ENCODE measurements around the gene CLIC5. TPM values are rescaled to one million over a fixed set of nuclear protein-coding genes. Genes with fewer than 3 reads are reported as not detected.

The CLIC5 gene
- total RNA-seq, 1 donor from 2014 or later = 10.9 TPM

DNA sequence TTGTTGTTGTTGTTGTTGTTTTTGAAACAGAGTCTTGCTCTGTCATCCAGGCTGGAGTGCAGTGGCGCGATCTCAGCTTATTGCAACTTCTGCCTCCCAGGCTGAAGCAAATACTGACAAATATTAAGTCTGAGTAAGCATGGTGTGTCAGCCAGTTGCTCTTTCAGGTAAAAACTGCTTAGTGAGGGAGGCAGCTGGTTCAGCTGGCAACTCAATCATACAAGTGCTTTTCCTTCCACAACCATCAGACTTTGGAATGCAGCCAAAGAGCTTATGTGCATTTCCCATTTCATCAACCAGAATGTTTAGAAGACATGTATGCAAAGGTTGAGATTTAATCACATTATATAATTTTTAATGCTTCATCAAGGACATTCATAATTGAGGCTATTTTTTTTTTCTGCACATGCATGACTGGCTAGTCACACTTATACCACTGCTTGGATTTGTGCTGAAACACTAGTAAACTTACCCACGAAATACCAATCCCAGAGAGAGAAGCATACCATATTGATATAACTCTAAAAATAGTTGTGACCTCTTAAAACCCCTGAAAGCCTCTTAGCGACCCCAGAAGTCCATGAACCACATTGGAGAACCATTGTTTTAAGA is 56.0 kb downstream of the CLIC5 start:
- DNase-seq (ENCODE audit: low spot score) = no peak
- H3K27ac Mint-ChIP-seq (ENCODE audit: unreplicated experiment) = no peak overlapping the region
- H3K4me1 Mint-ChIP-seq (ENCODE audit: unreplicated experiment) = peaks cover 5% of the 10 kb centered on the region
- H3K4me3 Mint-ChIP-seq (ENCODE audit: unreplicated experiment) = no peak overlapping the region
- H3K36me3 Mint-ChIP-seq (ENCODE audit: low read depth, unreplicated experiment) = no peaks in the 10 kb centered on the region
- TF ChIP-seq, protein P1, sequence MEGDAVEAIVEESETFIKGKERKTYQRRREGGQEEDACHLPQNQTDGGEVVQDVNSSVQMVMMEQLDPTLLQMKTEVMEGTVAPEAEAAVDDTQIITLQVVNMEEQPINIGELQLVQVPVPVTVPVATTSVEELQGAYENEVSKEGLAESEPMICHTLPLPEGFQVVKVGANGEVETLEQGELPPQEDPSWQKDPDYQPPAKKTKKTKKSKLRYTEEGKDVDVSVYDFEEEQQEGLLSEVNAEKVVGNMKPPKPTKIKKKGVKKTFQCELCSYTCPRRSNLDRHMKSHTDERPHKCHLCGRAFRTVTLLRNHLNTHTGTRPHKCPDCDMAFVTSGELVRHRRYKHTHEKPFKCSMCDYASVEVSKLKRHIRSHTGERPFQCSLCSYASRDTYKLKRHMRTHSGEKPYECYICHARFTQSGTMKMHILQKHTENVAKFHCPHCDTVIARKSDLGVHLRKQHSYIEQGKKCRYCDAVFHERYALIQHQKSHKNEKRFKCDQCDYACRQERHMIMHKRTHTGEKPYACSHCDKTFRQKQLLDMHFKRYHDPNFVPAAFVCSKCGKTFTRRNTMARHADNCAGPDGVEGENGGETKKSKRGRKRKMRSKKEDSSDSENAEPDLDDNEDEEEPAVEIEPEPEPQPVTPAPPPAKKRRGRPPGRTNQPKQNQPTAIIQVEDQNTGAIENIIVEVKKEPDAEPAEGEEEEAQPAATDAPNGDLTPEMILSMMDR (IDR thresholded peaks at IDR 0.05; ENCODE audit: unreplicated experiment) = no peak
- no peaks in the 10 kb centered on the region for H3K9me3 Mint-ChIP-seq (ENCODE audit: unreplicated experiment)
- H3K27me3 Mint-ChIP-seq (ENCODE audit: unreplicated experiment) = peaks cover 2% of the 10 kb centered on the region

DNA sequence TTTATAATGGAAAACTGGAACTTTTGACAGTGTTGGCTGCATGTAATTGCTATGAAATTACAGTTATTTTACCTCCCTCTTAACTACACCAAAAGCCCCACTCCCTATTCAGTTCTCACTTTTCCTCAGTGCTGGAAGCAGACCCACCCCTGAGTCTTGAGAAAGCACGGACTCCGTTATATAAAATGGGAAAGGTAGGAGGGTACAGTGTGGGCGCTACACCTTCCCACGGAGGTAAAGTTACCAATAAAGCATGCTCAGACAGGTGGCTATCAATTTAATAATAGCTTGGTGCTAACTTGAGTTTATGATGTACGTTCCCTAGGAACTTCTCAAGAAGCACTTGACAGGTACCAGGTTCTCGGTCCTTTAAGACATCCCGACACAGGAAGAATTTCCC is 59.0 kb downstream of the CLIC5 start:
- Mint-ChIP-seq H3K4me1 (ENCODE audit: unreplicated experiment) (peaks cover 5% of the 10 kb centered on the region), H3K27ac (ENCODE audit: unreplicated experiment) (no peak overlapping the region), H3K9me3 (ENCODE audit: unreplicated experiment) (no peaks in the 10 kb centered on the region), H3K27me3 (ENCODE audit: unreplicated experiment) (peaks cover 2% of the 10 kb centered on the region), H3K4me3 (ENCODE audit: unreplicated experiment) (no peak overlapping the region), H3K36me3 (ENCODE audit: low read depth, unreplicated experiment) (no peaks in the 10 kb centered on the region)
- DNase-seq (ENCODE audit: low spot score) = no peak
- TF ChIP-seq, protein P1 (IDR thresholded peaks at IDR 0.05; ENCODE audit: unreplicated experiment) = no peak

DNA sequence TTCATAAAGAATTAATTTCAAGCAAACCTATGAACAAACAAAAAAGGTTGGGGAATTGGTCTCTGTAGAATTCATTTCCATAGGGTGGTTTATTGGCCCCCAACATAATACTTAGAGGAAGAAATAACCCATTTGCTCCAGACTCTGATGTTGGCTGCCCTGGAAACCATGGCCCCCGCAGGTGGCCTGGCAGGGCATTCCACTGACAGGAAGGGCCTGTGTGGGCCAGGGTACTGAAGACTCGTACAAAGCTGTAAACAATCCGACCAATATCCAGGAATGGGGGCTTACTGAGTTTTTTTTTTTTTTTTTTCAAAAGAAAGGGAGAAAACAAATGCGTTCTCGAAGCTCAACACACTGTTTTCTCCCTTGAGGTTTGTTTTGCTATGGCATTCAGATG is 59.5 kb downstream of the CLIC5 start:
- Mint-ChIP-seq H3K27me3 (ENCODE audit: unreplicated experiment) (peaks cover 2% of the 10 kb centered on the region), H3K27ac (ENCODE audit: unreplicated experiment) (no peak overlapping the region), H3K36me3 (ENCODE audit: low read depth, unreplicated experiment) (no peaks in the 10 kb centered on the region), H3K9me3 (ENCODE audit: unreplicated experiment) (no peaks in the 10 kb centered on the region), H3K4me1 (ENCODE audit: unreplicated experiment) (peaks cover 5% of the 10 kb centered on the region), H3K4me3 (ENCODE audit: unreplicated experiment) (no peak overlapping the region)
- TF ChIP-seq, protein P1 (IDR thresholded peaks at IDR 0.05; ENCODE audit: unreplicated experiment) = no peak
- no peak for DNase-seq (ENCODE audit: low spot score)

DNA sequence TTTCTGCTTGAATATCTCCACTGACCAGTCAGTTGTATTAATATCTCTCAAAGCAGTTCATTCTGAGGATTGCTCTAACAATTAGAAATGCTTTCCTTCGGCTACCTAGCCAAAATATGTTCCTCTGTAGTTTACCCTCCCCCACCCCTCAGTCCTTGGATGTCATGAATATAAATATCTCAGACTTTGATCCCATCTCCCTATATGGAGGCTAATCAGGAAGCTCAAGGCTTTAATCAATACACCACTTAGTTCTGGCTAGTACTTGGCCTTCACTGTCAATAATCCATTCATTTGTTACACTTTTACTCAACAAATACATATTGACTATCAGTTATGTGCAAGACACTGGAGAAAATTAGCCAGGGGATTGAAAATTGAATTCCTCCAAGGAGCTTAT is 60.1 kb downstream of the CLIC5 start:
- Mint-ChIP-seq H3K4me1 (ENCODE audit: unreplicated experiment) (peaks cover 5% of the 10 kb centered on the region), H3K27me3 (ENCODE audit: unreplicated experiment) (peaks cover 2% of the 10 kb centered on the region), H3K9me3 (ENCODE audit: unreplicated experiment) (no peaks in the 10 kb centered on the region), H3K4me3 (ENCODE audit: unreplicated experiment) (no peak overlapping the region), H3K27ac (ENCODE audit: unreplicated experiment) (no peak overlapping the region), H3K36me3 (ENCODE audit: low read depth, unreplicated experiment) (no peaks in the 10 kb centered on the region)
- DNase-seq (ENCODE audit: low spot score) = no peak
- TF ChIP-seq, protein P1 (IDR thresholded peaks at IDR 0.05; ENCODE audit: unreplicated experiment) = no peak

DNA sequence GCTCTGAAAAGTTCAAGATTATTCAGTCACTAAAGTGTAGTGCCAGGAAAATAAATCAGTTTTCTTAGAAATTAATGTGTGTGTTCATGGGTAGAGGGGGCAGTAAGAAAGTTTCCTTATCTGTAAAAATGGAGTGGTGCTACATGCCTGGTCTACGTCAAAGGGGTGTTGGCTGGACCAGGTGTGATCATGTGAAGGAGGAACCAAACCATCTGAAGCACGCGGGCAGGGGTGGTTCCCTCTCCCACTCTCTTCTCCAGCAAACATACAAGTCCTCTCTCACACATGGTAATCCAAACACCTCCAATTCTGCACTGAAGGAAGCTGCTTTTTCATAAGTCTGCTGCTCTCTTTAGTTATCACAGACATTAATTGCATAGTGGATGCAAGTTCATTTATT is 63.1 kb downstream of the CLIC5 start:
- no peaks in the 10 kb centered on the region for H3K9me3 Mint-ChIP-seq (ENCODE audit: unreplicated experiment)
- H3K27ac Mint-ChIP-seq (ENCODE audit: unreplicated experiment) = no peak overlapping the region
- H3K27me3 Mint-ChIP-seq (ENCODE audit: unreplicated experiment) = no peaks in the 10 kb centered on the region
- TF ChIP-seq, protein P1 (IDR thresholded peaks at IDR 0.05; ENCODE audit: unreplicated experiment) = no peak
- H3K4me3 Mint-ChIP-seq (ENCODE audit: unreplicated experiment) = no peak overlapping the region
- peaks cover 5% of the 10 kb centered on the region for H3K4me1 Mint-ChIP-seq (ENCODE audit: unreplicated experiment)
- no peaks in the 10 kb centered on the region for H3K36me3 Mint-ChIP-seq (ENCODE audit: low read depth, unreplicated experiment)
- DNase-seq (ENCODE audit: low spot score) = no peak

All from endothelial cell (in vitro differentiated cells).